Endothelial cell of umbilical vein (primary cell): ENCODE results near the gene MYO5B. TPM values are rescaled to one million over a fixed set of nuclear protein-coding genes. Genes with fewer than 3 reads are reported as not detected.

Source experiments
- BruUV-seq: library from RNA; stranded (reverse); fragments of 400-500 nt; replicated peaks from 2 replicates; lab custom pipeline; 2021; lab: Mats Ljungman, UMichigan
- CTCF ChIA-PET: fragments of 300-600, 350-600 bp; sonication (Branson Sonifier 250); formaldehyde crosslinking; loops from one replicate; lab custom pipeline; 2021; ENCODE audit warnings: antibody characterized with exemption, inconsistent platforms; lab: Charles Lee
- POLR2A ChIA-PET: fragments of 300-600, 350-600 bp; sonication (Branson Sonifier 250); formaldehyde crosslinking; loops from one replicate; lab custom pipeline; 2021; ENCODE audit warnings: antibody characterized with exemption, inconsistent platforms; lab: Charles Lee
- DNase-seq: peaks from one replicate; pipeline ENCODE4 v3.0.0-alpha.2; 2011; ENCODE audit warnings: low read depth, low spot score
- FAIRE-seq: peaks from 2 replicates; lab custom pipeline; 2011; peaks lifted over from hg19 to GRCh38; lab: Jason Lieb, UNC
- H2AFZ ChIP-seq: 2 replicates; pipeline ENCODE4 v1.6.0; 2012; ENCODE audit warnings: low read depth, low read length, control low read depth, inconsistent platforms
- H3K27ac ChIP-seq: 2 replicates; pipeline ENCODE4 v1.5.1; 2011; ENCODE audit warnings: low read depth, mild to moderate bottlenecking, control low read depth, low read length, moderate library complexity; ENCODE audit not compliant: insufficient read depth
- H3K27me3 ChIP-seq, 2 experiments: 2 replicates each; pipeline versions ENCODE4 v1.6.0 to v1.6.1; 2011; ENCODE audit warnings: low read length in 2 of 2, mixed read lengths in 1 of 2; ENCODE audit not compliant: control insufficient read depth in 2 of 2, insufficient read depth in 2 of 2
- H3K36me3 ChIP-seq, 2 experiments: 2 replicates in 1 of 2; 3 replicates in 1 of 2; pipeline ENCODE4 v1.5.1; 2011; ENCODE audit warnings: low read length in 2 of 2, mild to moderate bottlenecking in 1 of 2, moderate library complexity in 1 of 2; ENCODE audit not compliant: control insufficient read depth in 2 of 2, insufficient read depth in 2 of 2; ENCODE audit errors: extremely low read depth in 1 of 2
- H3K4me1 ChIP-seq: 3 replicates; pipeline ENCODE4 v1.5.1; 2011; ENCODE audit warnings: mild to moderate bottlenecking, low read length; ENCODE audit not compliant: control insufficient read depth, insufficient read depth; ENCODE audit errors: extremely low read depth
- H3K4me2 ChIP-seq: 2 replicates; pipeline ENCODE4 v1.6.1; 2011; ENCODE audit warnings: low read length, control low read depth, mixed read lengths; ENCODE audit not compliant: insufficient read depth
- H3K4me3 ChIP-seq, 3 experiments: fragments of 200-600 bp in 1 of 3; sonication (generic), shearing (Covaris generic) in 1 of 3; replicated peaks in 1 of 3; 2 replicates each; pipeline ENCODE4 v1.5.1; 2011 to 2016; ENCODE audit warnings: control low read depth in 3 of 3, low read length in 3 of 3, mild to moderate bottlenecking in 2 of 3, inconsistent platforms in 1 of 3, low read depth in 1 of 3, moderate library complexity in 1 of 3; ENCODE audit not compliant: insufficient read depth in 1 of 3
- H3K79me2 ChIP-seq: 2 replicates; pipeline ENCODE4 v1.6.0; 2012; ENCODE audit warnings: low read length, inconsistent platforms; ENCODE audit not compliant: control insufficient read depth, insufficient read depth
- H3K9ac ChIP-seq: replicated peaks from 2 replicates; pipeline ENCODE3; 2011; ENCODE audit warnings: low read length, control low read depth; ENCODE audit not compliant: insufficient read depth; ENCODE audit errors: extremely low read depth
- H3K9me1 ChIP-seq: replicated peaks from 3 replicates; pipeline ENCODE4 v1.6.0; 2011; ENCODE audit warnings: mild to moderate bottlenecking, low read length; ENCODE audit not compliant: control insufficient read depth, insufficient read depth; ENCODE audit errors: extremely low read depth
- H3K9me3 ChIP-seq: replicated peaks from 2 replicates; pipeline ENCODE4 v1.5.1; 2012; ENCODE audit warnings: low read length, inconsistent platforms; ENCODE audit not compliant: control insufficient read depth, insufficient read depth
- H4K20me1 ChIP-seq: replicated peaks from 2 replicates; pipeline ENCODE3; 2011; ENCODE audit warnings: mild to moderate bottlenecking, low read length; ENCODE audit not compliant: control insufficient read depth, insufficient read depth; ENCODE audit errors: extremely low read depth
- EZH2 ChIP-seq: IDR thresholded peaks from 2 replicates; pipeline ENCODE4 v1.6.1; 2012; ENCODE audit warnings: borderline replicate concordance, low read depth, mild to moderate bottlenecking, moderate library complexity, low read length, inconsistent platforms; ENCODE audit not compliant: severe bottlenecking
- FOS ChIP-seq: IDR thresholded peaks from 2 replicates; pipeline ENCODE4 v1.6.1; 2011; ENCODE audit warnings: mild to moderate bottlenecking, low read length, moderate library complexity, borderline replicate concordance; ENCODE audit not compliant: insufficient read depth
- GATA2 ChIP-seq: IDR thresholded peaks from 2 replicates; pipeline ENCODE4 v1.7.0; 2011; ENCODE audit warnings: low read depth, mild to moderate bottlenecking, moderate library complexity, mixed read lengths, low read length; ENCODE audit not compliant: insufficient read length, insufficient read depth
- JUN ChIP-seq: IDR thresholded peaks from 2 replicates; pipeline ENCODE4 v1.6.1; 2011; ENCODE audit warnings: borderline replicate concordance, low read depth; ENCODE audit not compliant: insufficient read length, insufficient read depth
- MYC ChIP-seq: IDR thresholded peaks from one replicate; pipeline ENCODE4 v1.6.1; 2011; ENCODE audit warnings: mild to moderate bottlenecking, low read depth, low read length
- POLR2A ChIP-seq: IDR thresholded peaks from 2 replicates; pipeline ENCODE4 v1.6.1; 2012; ENCODE audit warnings: low read depth, mild to moderate bottlenecking, control low read depth, low read length
- POLR2AphosphoS5 ChIP-seq: IDR thresholded peaks from 2 replicates; pipeline ENCODE4 v1.6.1; 2012; ENCODE audit warnings: low read depth, mild to moderate bottlenecking, control low read depth, low read length, moderate library complexity; ENCODE audit not compliant: insufficient read depth
- dilution Hi-C: fragments of 300-500 bp; cut with MboI; formaldehyde crosslinking; loops from one replicate; pipeline ENCODE4 v1.15.0; 2019; ENCODE audit warnings: low sequenced_read_pairs; ENCODE audit not compliant: extremely low pct_ligation_motif_present
- intact Hi-C: fragments of 100-400 bp; cut with micrococcal nuclease; formaldehyde crosslinking; loops from one replicate; pipeline ENCODE4 v1.10.0; 2022
- polyA plus RNA-seq, 4 experiments: library from polyadenylated mRNA; depleted of rRNA in 3 of 4; stranded (reverse) in 3 of 4; unstranded in 1 of 4; fragments of >200 nt; gene quantifications; 2 replicates each; pipeline versions ENCODE4 v1.2.1 to v1.2.3, GENCODE V29; 2011 to 2012; ENCODE audit warnings: missing spikeins in 1 of 4
- total RNA-seq: library from RNA; stranded (reverse); gene quantifications from 2 replicates; pipeline ENCODE4 v1.2.3, GENCODE V29; 2021
- TF ChIP-seq, protein P1 (sequence below), 2 donors: IDR thresholded peaks; 1 replicate in 1 of 2; 2 replicates in 1 of 2; pipeline ENCODE4 v1.5.1; 2011; ENCODE audit warnings: low read length in 2 of 2, mild to moderate bottlenecking in 2 of 2, moderate library complexity in 2 of 2, control low read depth in 1 of 2, inconsistent platforms in 1 of 2, low read depth in 1 of 2; ENCODE audit not compliant: insufficient read depth in 1 of 2; ENCODE audit errors: extremely low read depth in 1 of 2
- TF ChIP-seq, protein P2 (sequence below): IDR thresholded peaks from 2 replicates; pipeline ENCODE4 v1.6.1; 2011; ENCODE audit not compliant: insufficient read depth, insufficient read length

The MYO5B gene
- total and polyA plus RNA-seq, 2 donors (not counting 3 experiments of a cell fraction or from before 2014, with no cell fraction given) = 0.54 to 1.1 TPM

DNA sequence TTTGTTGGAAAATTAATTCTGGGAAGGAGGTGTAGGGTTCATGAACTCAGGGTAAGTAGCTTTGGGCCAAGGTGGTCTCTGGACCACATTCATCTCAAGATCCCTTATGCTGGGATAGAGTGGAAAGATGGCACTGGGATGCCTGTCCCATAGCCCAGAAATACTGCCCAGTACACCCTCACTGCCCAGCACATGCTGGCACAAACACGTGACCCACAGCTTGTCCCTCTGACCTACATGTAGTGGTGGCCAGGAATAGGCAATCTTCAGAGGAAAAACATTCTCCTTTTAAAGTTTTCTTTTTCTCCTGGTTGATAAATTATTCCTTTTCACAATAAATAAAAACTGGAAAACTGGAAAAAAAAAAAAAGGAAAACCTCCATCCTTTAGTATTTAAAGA lies 246.0 kb downstream of the MYO5B start:
- POLR2A ChIA-PET = no interaction called here
- Histone ChIP-seq H3K9me1 (no peaks in the 10 kb centered on the region), H3K9ac (no peak overlapping the region), H4K20me1 (no peaks in the 10 kb centered on the region), H3K9me3 (no peaks in the 10 kb centered on the region), H3K4me3 (no peak overlapping the region), H3K27ac (no peak overlapping the region), H3K36me3 (no peaks in the 10 kb centered on the region), H2AFZ (no peak overlapping the region), H3K79me2 (no peaks in the 10 kb centered on the region), H3K4me2 (no peak overlapping the region), H3K27me3 (peaks cover 4 to 8% of the 10 kb centered on the region in 2 experiments), H3K4me1 (no peaks in the 10 kb centered on the region)
- DNase-seq = no peak
- FAIRE-seq = no peak
- intact Hi-C loops = no loop called here
- no TSS peak for BruUV-seq
- TF ChIP-seq POLR2AphosphoS5 (no peak), FOS (no peak), MYC (no peak), EZH2 (no peak)
- CTCF ChIA-PET = interaction anchor here (0.7 kb wide), 1 partner anchor 156 kb away, joined by 3 read pairs; no protein-coding TSS in a partner anchor
- dilution Hi-C loops = no loop called here

DNA sequence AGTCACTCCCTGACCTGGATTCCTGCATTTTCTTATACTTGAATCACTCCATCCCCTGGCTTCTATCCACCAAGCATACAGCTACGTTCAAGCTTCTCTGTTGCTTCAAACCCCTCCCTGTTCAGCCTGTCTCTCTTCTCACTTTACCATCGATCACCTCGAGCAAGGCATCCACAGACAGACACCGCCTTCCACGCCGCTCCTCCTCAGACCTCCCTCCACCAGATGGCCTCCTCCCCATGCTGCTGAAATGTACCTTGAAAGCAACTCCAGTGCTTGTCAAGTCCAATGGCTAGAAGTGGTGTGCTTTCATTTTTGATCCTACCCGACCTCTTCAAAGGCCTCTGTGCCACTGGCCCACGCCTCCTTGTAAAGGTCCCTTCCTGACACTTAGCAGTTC lies 250.3 kb downstream of the MYO5B start:
- BruUV-seq = no TSS peak
- H3K36me3 ChIP-seq = no peaks in the 10 kb centered on the region
- H3K9me1 ChIP-seq = no peaks in the 10 kb centered on the region
- no peaks in the 10 kb centered on the region for H3K79me2 ChIP-seq
- ChIA-PET CTCF (interaction anchor here (1.2 to 1.9 kb wide), 2 partner anchors 11 to 412 kb away, joined by 4 read pairs; no protein-coding TSS in a partner anchor), POLR2A (no interaction called here)
- no peak overlapping the region for H3K4me3 ChIP-seq
- no peaks in the 10 kb centered on the region for H4K20me1 ChIP-seq
- no peak overlapping the region for H3K9ac ChIP-seq
- no peak for FAIRE-seq
- DNase-seq = no peak
- H3K9me3 ChIP-seq = no peaks in the 10 kb centered on the region
- TF ChIP-seq EZH2 (no peak), MYC (no peak), POLR2AphosphoS5 (no peak), POLR2A (no peak), GATA2 (no peak), FOS (no peak), JUN (no peak)
- TF ChIP-seq, protein P1, sequence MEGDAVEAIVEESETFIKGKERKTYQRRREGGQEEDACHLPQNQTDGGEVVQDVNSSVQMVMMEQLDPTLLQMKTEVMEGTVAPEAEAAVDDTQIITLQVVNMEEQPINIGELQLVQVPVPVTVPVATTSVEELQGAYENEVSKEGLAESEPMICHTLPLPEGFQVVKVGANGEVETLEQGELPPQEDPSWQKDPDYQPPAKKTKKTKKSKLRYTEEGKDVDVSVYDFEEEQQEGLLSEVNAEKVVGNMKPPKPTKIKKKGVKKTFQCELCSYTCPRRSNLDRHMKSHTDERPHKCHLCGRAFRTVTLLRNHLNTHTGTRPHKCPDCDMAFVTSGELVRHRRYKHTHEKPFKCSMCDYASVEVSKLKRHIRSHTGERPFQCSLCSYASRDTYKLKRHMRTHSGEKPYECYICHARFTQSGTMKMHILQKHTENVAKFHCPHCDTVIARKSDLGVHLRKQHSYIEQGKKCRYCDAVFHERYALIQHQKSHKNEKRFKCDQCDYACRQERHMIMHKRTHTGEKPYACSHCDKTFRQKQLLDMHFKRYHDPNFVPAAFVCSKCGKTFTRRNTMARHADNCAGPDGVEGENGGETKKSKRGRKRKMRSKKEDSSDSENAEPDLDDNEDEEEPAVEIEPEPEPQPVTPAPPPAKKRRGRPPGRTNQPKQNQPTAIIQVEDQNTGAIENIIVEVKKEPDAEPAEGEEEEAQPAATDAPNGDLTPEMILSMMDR (IDR thresholded peaks at IDR 0.05; ENCODE audit: extremely low read depth in 1 of 2, insufficient read depth in 1 of 2, low read depth in 1 of 2, low read length in 2 of 2) = no peak
- TF ChIP-seq, protein P2, sequence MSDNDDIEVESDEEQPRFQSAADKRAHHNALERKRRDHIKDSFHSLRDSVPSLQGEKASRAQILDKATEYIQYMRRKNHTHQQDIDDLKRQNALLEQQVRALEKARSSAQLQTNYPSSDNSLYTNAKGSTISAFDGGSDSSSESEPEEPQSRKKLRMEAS = no peak
- no peaks in the 10 kb centered on the region for H3K4me1 ChIP-seq
- no peak overlapping the region for H3K27ac ChIP-seq
- dilution Hi-C loops (no loop called here), intact Hi-C loops (no loop called here)
- H3K27me3 ChIP-seq = peaks cover 2 to 3% of the 10 kb centered on the region in 2 experiments
- H3K4me2 ChIP-seq = no peak overlapping the region
- no peak overlapping the region for H2AFZ ChIP-seq
